Measurements from ENCODE around the gene SPDYE5.
"Not testable (repeated sequence)": the region's sequence is repeated elsewhere in the genome, so short reads cannot be mapped to it uniquely, and the experiment has no call there.

DNA sequence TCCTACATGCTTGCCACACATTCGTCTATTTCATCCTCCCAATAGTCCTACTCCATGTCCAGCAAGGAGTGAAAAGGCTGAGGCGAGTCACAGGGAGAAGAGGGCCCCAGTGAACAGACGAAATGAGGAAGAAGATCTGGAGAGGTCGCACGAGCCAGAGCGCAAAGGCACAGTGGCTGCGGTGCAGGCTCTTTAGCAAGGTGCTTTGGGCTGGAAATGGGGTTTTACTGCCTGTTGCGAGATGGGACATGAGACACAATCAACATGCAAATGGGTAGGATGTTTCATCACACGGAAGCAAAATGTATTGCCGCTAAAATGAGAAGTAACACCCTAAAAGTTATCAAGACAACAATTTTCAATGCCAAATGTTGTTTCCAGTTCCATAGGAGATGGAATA is 35.7 kb upstream of the SPDYE5 start:
- TF ChIP-seq CTCF (conservative IDR thresholded peaks at IDR 0.05; ENCODE audit: low read length); EZH2phosphoT487 (IDR thresholded peaks at IDR 0.05; ENCODE audit: borderline replicate concordance, low read depth, low read length): not testable (repeated sequence)

Data from OCI-LY7 (cell line).